HG03469 (cell line): ENCODE data around the gene MTX1.
A peak's percentile ranks its signal among the peaks of the same experiment; 100 is the strongest.
"Not testable (repeated sequence)": the region's sequence is repeated elsewhere in the genome, so short reads cannot be mapped to it uniquely, and the experiment has no call there.

ENCODE experiments used
- ATAC-seq: cut with Tn5 transposase; IDR thresholded peaks from one replicate; pipeline ENCODE4 v1.9.1; 2021; ENCODE audit warnings: mild to moderate bottlenecking, moderate library complexity, moderate number of reproducible peaks; ENCODE audit not compliant: unreplicated experiment

MTX1 gene

GRCh38 chr1:155231302-155231701, 22.8 kb downstream of the MTX1 start:
- ATAC-seq: not testable (repeated sequence)

GRCh38 chr1:155232001-155232978, 23.8 kb downstream of the MTX1 start:
- not testable (repeated sequence) for ATAC-seq

GRCh38 chr1:155233502-155233901, 25.0 kb downstream of the MTX1 start:
- ATAC-seq: not testable (repeated sequence)

- ATAC-seq: not testable (repeated sequence)
Observed at GRCh38 chr1:155235375-155235774, 26.9 kb downstream of the MTX1 start.

GRCh38 chr1:155236451-155236850, 28.0 kb downstream of the MTX1 start:
- no peak for ATAC-seq

GRCh38 chr1:155241069-155241679, 32.7 kb downstream of the MTX1 start:
- no peak for ATAC-seq

- no peak for ATAC-seq
Observed at GRCh38 chr1:155241841-155242264, 33.4 kb downstream of the MTX1 start.

GRCh38 chr1:155242805-155243358, 34.4 kb downstream of the MTX1 start:
- no peak for ATAC-seq

GRCh38 chr1:155244368-155245162, 36.1 kb downstream of the MTX1 start:
- ATAC-seq: peak; percentile 45

GRCh38 chr1:155245163-155245524, 36.6 kb downstream of the MTX1 start:
- ATAC-seq: no peak

- not testable (repeated sequence) for ATAC-seq
Observed at GRCh38 chr1:155246796-155247195, 38.3 kb downstream of the MTX1 start.

- ATAC-seq: no peak
Observed at GRCh38 chr1:155247667-155248553, 39.4 kb downstream of the MTX1 start.

- ATAC-seq: no peak
Observed at GRCh38 chr1:155250246-155250632, 41.7 kb downstream of the MTX1 start.

- peak; percentile 68 for ATAC-seq
Observed at GRCh38 chr1:155250633-155251449, 42.3 kb downstream of the MTX1 start.

- ATAC-seq: no peak
Observed at GRCh38 chr1:155251566-155251965, 43.1 kb downstream of the MTX1 start.

GRCh38 chr1:155253208-155253607, 44.7 kb downstream of the MTX1 start:
- ATAC-seq: no peak

GRCh38 chr1:155253797-155254196, 45.3 kb downstream of the MTX1 start:
- ATAC-seq: no peak

- no peak for ATAC-seq
Observed at GRCh38 chr1:155254228-155254713, 45.8 kb downstream of the MTX1 start.

GRCh38 chr1:155254714-155255242, 46.3 kb downstream of the MTX1 start:
- ATAC-seq: no peak
